SH-SY5Y (cell line): Measurements from ENCODE around the gene WAC.

Source experiments
- GATA2 ChIP-seq: IDR thresholded peaks from 2 replicates; pipeline ENCODE4 v1.6.1; 2011; ENCODE audit warnings: mild to moderate bottlenecking, low read depth, low read length
- GATA3 ChIP-seq: IDR thresholded peaks from 2 replicates; pipeline ENCODE4 v1.6.1; 2011; ENCODE audit warnings: low read depth, mild to moderate bottlenecking, low read length, moderate library complexity

GRCh38 chr10:28497313-28498126 lies 35.4 kb upstream of the WAC start:
- TF ChIP-seq GATA3: no peak
- TF ChIP-seq GATA2: no peak
